ENCODE measurements around the gene PPFIA1.

Gene PPFIA1

DNA sequence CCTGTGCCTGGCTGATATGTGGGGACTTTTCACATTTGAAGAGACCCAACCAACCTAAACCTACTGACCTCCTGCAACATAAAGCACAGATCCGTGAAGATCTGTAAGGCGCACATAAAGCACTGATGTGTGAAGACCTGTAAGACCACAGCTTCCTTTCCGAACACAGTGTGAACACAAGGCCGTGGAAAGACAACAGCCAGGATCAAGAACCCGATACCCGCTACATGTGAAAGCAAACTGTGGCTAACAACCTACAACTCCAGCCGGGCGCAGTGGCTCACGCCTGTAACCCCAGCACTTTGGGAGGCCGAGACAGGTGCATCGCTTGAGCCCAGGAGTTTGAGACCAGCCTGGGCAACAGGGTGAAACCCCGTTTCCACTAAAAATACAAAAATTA is 17.6 kb upstream of the PPFIA1 start:
- TF ChIP-seq, protein P1, sequence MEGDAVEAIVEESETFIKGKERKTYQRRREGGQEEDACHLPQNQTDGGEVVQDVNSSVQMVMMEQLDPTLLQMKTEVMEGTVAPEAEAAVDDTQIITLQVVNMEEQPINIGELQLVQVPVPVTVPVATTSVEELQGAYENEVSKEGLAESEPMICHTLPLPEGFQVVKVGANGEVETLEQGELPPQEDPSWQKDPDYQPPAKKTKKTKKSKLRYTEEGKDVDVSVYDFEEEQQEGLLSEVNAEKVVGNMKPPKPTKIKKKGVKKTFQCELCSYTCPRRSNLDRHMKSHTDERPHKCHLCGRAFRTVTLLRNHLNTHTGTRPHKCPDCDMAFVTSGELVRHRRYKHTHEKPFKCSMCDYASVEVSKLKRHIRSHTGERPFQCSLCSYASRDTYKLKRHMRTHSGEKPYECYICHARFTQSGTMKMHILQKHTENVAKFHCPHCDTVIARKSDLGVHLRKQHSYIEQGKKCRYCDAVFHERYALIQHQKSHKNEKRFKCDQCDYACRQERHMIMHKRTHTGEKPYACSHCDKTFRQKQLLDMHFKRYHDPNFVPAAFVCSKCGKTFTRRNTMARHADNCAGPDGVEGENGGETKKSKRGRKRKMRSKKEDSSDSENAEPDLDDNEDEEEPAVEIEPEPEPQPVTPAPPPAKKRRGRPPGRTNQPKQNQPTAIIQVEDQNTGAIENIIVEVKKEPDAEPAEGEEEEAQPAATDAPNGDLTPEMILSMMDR (IDR thresholded peaks at IDR 0.05): no peak

DNA sequence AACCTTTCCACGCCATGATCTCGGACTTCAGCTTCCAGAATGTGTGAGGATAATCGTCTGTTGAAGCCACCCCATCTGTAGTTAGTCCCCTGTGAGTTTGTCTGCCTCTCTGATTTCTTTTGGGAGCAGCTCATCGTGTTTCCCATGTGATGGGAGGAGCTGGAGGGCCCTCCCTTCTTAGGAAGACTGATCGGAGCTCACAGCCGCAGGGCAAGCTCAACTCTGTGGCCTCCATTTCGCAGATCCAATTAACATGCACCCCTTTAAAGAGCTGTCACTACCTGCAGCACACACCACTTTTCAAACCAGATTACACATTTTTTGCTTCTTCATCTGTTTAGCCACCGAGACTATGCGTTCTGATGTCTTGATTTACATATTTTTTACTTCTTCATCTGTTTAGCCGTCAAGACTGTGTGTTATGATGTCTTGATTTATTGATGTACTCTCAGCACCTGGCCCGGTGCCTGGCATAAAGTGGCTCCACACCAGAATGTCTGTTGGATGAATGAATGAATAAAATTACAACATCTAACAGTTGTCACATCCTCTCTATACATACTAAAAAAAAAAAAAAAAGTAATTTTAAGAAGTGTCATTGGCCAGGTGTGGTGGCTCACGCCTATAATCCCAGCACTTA is 14.9 kb upstream of the PPFIA1 start:
- TF ChIP-seq, protein P1 (IDR thresholded peaks at IDR 0.05): no peak

DNA sequence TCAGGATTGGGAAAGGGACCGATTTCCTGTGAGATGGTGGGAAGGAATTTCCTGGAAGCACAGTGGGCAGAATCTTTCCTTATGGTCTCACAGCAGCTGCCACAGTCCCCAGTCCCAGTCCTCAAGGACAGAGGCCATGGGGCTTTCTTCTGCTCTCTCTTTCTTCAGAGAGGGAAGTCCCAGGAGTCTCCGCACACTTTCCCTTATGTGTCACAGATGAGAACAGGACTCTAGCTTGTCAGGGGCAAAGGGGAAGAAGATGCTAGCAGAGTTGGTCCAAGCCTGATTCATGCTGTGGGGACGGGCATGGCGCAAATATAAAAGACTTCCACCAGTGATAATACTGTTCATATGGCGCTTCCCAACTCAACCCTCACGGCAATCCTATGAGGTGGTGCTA is 7.5 kb upstream of the PPFIA1 start:
- TF ChIP-seq, protein P1 (IDR thresholded peaks at IDR 0.05): no peak

DNA sequence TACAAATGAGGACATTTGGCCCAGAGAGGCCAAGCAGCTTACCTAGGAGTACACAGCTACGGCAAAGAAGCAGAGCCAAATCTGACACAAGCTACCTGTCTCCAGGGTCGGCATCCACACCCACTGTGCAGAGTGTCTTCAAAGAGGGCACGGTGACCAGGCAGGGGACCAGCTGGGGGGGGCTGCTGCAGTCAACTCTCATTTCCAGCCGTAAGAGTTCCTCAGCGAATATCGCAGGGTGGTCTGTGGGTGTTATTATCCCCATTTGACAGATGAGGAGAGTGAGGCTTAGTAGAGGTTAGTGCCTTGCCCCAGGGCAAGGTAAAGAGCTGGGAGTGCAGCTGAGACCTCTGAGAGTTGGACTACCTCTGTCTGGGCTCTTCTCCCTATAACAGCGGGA is 7.1 kb upstream of the PPFIA1 start:
- TF ChIP-seq, protein P1 (IDR thresholded peaks at IDR 0.05): no peak

DNA sequence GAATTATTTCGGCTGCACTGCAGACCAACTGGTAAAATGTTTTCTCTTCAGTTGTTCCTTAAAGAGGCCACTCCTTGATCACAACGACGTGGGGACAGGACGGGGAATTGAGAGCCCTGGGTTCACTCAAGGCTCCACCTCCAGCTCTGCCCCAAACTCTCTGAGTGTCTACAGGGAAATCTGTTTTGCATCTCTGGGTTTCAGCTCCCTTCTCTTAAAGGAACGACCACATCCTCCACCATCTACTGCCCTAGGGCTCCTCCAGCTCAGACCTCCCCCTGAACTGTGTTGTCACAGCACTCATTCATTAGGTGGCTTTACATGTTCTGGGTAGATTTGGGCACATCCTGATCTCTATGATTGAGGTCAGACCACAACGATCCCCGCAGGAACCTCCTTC is 5.1 kb upstream of the PPFIA1 start:
- TF ChIP-seq, protein P1 (IDR thresholded peaks at IDR 0.05): no peak

DNA sequence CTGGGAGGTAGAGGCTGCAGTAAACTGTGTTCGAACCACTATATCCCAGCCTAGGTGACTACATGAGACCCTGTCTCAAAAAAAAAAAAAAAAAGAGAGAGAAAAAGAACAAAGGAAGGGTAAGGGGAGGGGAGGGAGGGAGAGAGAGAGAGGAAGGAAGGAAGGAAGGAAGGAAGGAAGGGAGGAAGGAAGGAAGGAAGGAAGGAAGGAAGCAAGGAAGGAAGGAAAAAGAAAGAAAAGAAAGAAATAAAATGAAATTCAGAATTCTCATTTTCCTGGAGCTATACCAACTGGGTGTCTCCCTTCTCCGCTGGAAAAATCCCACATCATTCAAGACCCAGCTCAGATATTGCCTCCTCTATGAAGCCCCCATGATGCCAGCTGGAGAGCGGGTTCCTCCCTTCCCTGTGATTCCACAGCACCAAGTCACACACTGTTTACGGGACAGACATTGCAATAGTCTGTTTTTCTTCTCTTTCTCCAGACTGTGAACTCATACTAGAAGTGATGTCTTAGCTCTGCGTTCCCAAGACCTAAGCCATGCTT is 3.0 kb upstream of the PPFIA1 start:
- TF ChIP-seq, protein P1 (IDR thresholded peaks at IDR 0.05): no peak

DNA sequence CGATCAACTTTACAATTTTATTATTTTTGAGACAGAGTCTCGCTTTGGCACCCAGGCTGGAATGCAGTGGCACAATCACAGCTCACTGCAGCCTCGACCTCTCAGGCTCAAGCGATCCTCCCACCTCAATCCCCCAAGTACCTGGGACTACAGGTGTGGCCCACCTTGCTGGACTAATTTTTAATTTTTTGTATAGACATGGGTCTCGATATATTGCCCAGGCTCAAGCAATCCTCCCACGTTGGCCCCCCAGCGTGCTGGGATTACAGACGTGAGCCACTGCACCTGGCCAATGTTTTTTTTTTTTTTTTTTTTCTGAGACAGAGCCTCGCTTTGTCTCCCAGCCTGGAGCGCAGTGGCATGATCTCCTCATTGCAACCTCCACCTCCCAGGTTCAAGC is 2.0 kb upstream of the PPFIA1 start:
- TF ChIP-seq, protein P1 (IDR thresholded peaks at IDR 0.05): no peak
